Neural cell (in vitro differentiated cells): ENCODE data around the gene TMEM273. TPM values are rescaled to one million over a fixed set of nuclear protein-coding genes. Genes with fewer than 3 reads are reported as not detected.

Experiments
- H2AFZ ChIP-seq: fragments of 200-600, 300-800 bp; sonication (generic), shearing (Covaris generic); 2 replicates; pipeline ENCODE4 v1.6.0; 2014; ENCODE audit warnings: low read depth, mild to moderate bottlenecking, antibody characterized with exemption, low read length, moderate library complexity
- H3F3A ChIP-seq: fragments of 200-600 bp; shearing (Covaris generic); 2 replicates; pipeline ENCODE4 v1.6.1; 2016; ENCODE audit warnings: mild to moderate bottlenecking, moderate library complexity, mixed read lengths, antibody characterized with exemption, low read length; ENCODE audit not compliant: insufficient read depth, poor library complexity, severe bottlenecking
- H3K27ac ChIP-seq: fragments of 200-600, 300-800 bp; sonication (generic), shearing (Covaris generic); 2 replicates; pipeline ENCODE4 v1.5.1; 2014; ENCODE audit warnings: mild to moderate bottlenecking, low read length, moderate library complexity
- H3K27me3 ChIP-seq: fragments of 300-800, 200-600 bp; sonication (generic), shearing (Covaris generic); 2 replicates; pipeline ENCODE4 v1.6.0; 2014; ENCODE audit warnings: mild to moderate bottlenecking, low read depth, low read length, moderate library complexity; ENCODE audit not compliant: insufficient read depth
- H3K36me3 ChIP-seq: fragments of 300-800, 200-600 bp; sonication (generic), shearing (Covaris generic); 2 replicates; pipeline ENCODE4 v1.5.1; 2014; ENCODE audit warnings: mild to moderate bottlenecking, antibody characterized with exemption, low read length, moderate library complexity; ENCODE audit not compliant: insufficient read depth
- H3K4me2 ChIP-seq: fragments of 300-800, 200-600 bp; sonication (generic), shearing (Covaris generic); 2 replicates; pipeline ENCODE4 v1.6.0; 2014; ENCODE audit warnings: mild to moderate bottlenecking, low read length
- H3K4me3 ChIP-seq: fragments of 300-800, 200-600 bp; sonication (generic), shearing (Covaris generic); 2 replicates; pipeline ENCODE4 v1.5.1; 2014; ENCODE audit warnings: mild to moderate bottlenecking, low read length, moderate library complexity
- H3K79me2 ChIP-seq: fragments of 200-600 bp; shearing (Covaris generic); replicated peaks from 2 replicates; pipeline ENCODE4 v1.6.0; 2014; ENCODE audit warnings: mild to moderate bottlenecking, low read length, moderate library complexity; ENCODE audit not compliant: insufficient read depth
- H3K9ac ChIP-seq: fragments of 300-800, 200-600 bp; sonication (generic), shearing (Covaris generic); 2 replicates; pipeline ENCODE4 v1.6.1; 2016; ENCODE audit warnings: mild to moderate bottlenecking, low read length, mixed read lengths
- H3K9me2 ChIP-seq: fragments of 200-600 bp; shearing (Covaris generic); 2 replicates; pipeline ENCODE4 v1.6.1; 2016; ENCODE audit warnings: mild to moderate bottlenecking, low read length, mixed read lengths; ENCODE audit not compliant: insufficient read depth
- H3K9me3 ChIP-seq: fragments of 200-600, 300-800 bp; sonication (generic), shearing (Covaris generic); 2 replicates; pipeline ENCODE4 v1.6.1; 2016; ENCODE audit warnings: mild to moderate bottlenecking, mixed run types, low read length, moderate library complexity, mixed read lengths
- H4K20me1 ChIP-seq: fragments of 200-600 bp; shearing (Covaris generic); 2 replicates; pipeline ENCODE4 v1.6.1; 2016; ENCODE audit warnings: mild to moderate bottlenecking, mixed run types; ENCODE audit not compliant: insufficient read depth
- EP300 ChIP-seq: fragments of 450-650 bp; conservative IDR thresholded peaks from 2 replicates; pipeline ENCODE4 v1.6.1; 2014; ENCODE audit warnings: antibody characterized with exemption, mild to moderate bottlenecking, moderate library complexity; ENCODE audit not compliant: poor library complexity, severe bottlenecking
- EZH2 ChIP-seq: fragments of 200-600, 300-800 bp; shearing (Covaris generic), sonication (generic); IDR thresholded peaks from 2 replicates; pipeline ENCODE4 v1.6.1; 2014; ENCODE audit warnings: antibody characterized with exemption, low read length, borderline replicate concordance, mild to moderate bottlenecking; ENCODE audit not compliant: insufficient read depth, poor library complexity, severe bottlenecking
- MXI1 ChIP-seq: fragments of 450-650 bp; conservative IDR thresholded peaks from 2 replicates; pipeline ENCODE4 v1.6.1; 2014; ENCODE audit warnings: antibody characterized with exemption, mild to moderate bottlenecking; ENCODE audit not compliant: poor library complexity, severe bottlenecking
- POLR2AphosphoS5 ChIP-seq: IDR thresholded peaks from 2 replicates; pipeline ENCODE4 v1.6.1; 2012
- RAD21 ChIP-seq: fragments of 450-650 bp; conservative IDR thresholded peaks from 2 replicates; pipeline ENCODE4 v1.6.1; 2014; ENCODE audit warnings: antibody characterized with exemption, mild to moderate bottlenecking, moderate library complexity
- SMC3 ChIP-seq: fragments of 450-650 bp; conservative IDR thresholded peaks from 2 replicates; pipeline ENCODE4 v1.6.1; 2014; ENCODE audit warnings: antibody characterized with exemption, mild to moderate bottlenecking, moderate library complexity; ENCODE audit not compliant: poor library complexity
- TAF1 ChIP-seq: IDR thresholded peaks from 2 replicates; pipeline ENCODE4 v1.6.1; 2012; ENCODE audit warnings: low read depth
- polyA plus RNA-seq: library from polyadenylated mRNA; depleted of rRNA; stranded (reverse); fragments of >200 nt; gene quantifications from 2 replicates; pipeline ENCODE4 v1.2.3, GENCODE V29; 2014
- TF ChIP-seq, protein P1 (sequence below): fragments of 450-650 bp; IDR thresholded peaks from 2 replicates; pipeline ENCODE4 v1.5.1; 2014; ENCODE audit warnings: antibody characterized with exemption, mild to moderate bottlenecking, moderate library complexity; ENCODE audit not compliant: poor library complexity, severe bottlenecking
- TF ChIP-seq, protein P2 (sequence below): IDR thresholded peaks from 2 replicates; pipeline ENCODE4 v1.6.1; 2012; ENCODE audit warnings: borderline replicate concordance

Gene TMEM273
- polyA plus RNA-seq, 1 donor from 2014 or later: not detected

DNA sequence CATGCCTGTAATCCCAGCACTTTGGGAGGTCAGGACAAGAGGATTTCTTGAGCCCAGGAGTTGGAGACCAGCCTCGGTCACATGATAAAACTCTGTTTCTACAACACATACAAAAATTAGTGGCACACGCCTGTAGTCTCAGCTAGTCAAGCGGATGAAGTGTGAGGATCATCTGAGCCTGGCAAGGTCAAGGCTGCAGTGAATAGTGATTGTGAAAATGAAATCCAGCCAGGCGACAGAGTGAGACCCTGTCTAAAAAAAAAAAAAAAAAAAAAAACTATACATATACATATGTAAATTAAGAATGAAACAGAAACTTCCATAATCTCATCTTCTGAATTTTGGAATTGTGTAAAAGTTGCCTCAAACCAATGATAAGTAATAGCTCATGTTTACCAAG is 36.2 kb downstream of the TMEM273 start:
- no peaks in the 10 kb centered on the region for H3K36me3 ChIP-seq
- H3K9ac ChIP-seq: no peak overlapping the region
- H3K27ac ChIP-seq: no peak overlapping the region
- H3F3A ChIP-seq: no peaks in the 10 kb centered on the region
- TF ChIP-seq, protein P1, sequence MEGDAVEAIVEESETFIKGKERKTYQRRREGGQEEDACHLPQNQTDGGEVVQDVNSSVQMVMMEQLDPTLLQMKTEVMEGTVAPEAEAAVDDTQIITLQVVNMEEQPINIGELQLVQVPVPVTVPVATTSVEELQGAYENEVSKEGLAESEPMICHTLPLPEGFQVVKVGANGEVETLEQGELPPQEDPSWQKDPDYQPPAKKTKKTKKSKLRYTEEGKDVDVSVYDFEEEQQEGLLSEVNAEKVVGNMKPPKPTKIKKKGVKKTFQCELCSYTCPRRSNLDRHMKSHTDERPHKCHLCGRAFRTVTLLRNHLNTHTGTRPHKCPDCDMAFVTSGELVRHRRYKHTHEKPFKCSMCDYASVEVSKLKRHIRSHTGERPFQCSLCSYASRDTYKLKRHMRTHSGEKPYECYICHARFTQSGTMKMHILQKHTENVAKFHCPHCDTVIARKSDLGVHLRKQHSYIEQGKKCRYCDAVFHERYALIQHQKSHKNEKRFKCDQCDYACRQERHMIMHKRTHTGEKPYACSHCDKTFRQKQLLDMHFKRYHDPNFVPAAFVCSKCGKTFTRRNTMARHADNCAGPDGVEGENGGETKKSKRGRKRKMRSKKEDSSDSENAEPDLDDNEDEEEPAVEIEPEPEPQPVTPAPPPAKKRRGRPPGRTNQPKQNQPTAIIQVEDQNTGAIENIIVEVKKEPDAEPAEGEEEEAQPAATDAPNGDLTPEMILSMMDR: no peak
- TF ChIP-seq POLR2AphosphoS5 (no peak), TAF1 (no peak), EZH2 (no peak), SMC3 (no peak), MXI1 (no peak), RAD21 (no peak), EP300 (no peak)
- TF ChIP-seq, protein P2, sequence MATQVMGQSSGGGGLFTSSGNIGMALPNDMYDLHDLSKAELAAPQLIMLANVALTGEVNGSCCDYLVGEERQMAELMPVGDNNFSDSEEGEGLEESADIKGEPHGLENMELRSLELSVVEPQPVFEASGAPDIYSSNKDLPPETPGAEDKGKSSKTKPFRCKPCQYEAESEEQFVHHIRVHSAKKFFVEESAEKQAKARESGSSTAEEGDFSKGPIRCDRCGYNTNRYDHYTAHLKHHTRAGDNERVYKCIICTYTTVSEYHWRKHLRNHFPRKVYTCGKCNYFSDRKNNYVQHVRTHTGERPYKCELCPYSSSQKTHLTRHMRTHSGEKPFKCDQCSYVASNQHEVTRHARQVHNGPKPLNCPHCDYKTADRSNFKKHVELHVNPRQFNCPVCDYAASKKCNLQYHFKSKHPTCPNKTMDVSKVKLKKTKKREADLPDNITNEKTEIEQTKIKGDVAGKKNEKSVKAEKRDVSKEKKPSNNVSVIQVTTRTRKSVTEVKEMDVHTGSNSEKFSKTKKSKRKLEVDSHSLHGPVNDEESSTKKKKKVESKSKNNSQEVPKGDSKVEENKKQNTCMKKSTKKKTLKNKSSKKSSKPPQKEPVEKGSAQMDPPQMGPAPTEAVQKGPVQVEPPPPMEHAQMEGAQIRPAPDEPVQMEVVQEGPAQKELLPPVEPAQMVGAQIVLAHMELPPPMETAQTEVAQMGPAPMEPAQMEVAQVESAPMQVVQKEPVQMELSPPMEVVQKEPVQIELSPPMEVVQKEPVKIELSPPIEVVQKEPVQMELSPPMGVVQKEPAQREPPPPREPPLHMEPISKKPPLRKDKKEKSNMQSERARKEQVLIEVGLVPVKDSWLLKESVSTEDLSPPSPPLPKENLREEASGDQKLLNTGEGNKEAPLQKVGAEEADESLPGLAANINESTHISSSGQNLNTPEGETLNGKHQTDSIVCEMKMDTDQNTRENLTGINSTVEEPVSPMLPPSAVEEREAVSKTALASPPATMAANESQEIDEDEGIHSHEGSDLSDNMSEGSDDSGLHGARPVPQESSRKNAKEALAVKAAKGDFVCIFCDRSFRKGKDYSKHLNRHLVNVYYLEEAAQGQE: no peak
- no peaks in the 10 kb centered on the region for H3K79me2 ChIP-seq
- no peaks in the 10 kb centered on the region for H4K20me1 ChIP-seq
- no peak overlapping the region for H3K4me3 ChIP-seq
- H2AFZ ChIP-seq: no peak overlapping the region
- no peaks in the 10 kb centered on the region for H3K9me2 ChIP-seq
- H3K4me2 ChIP-seq: no peak overlapping the region
- no peaks in the 10 kb centered on the region for H3K9me3 ChIP-seq
- H3K27me3 ChIP-seq: no peaks in the 10 kb centered on the region

DNA sequence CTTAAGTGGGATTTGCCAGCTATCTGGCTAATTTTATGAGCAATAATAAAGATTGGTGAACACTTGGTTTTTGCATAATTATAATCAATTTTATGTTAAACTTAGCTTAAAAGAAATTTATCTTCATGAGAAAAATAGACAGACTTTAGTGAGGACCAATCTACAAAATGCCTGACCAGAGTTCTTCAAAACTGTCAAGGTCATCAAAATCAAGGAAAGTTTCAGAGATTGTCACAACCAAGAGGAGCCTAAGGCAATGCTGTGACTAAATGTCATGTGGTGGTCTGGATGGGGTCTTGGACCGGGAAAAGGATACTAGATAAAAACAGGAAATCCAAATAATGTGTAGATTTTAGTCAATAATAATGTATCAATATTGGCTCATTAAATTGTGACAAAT is 36.7 kb downstream of the TMEM273 start:
- no peaks in the 10 kb centered on the region for H3K9me3 ChIP-seq
- no peaks in the 10 kb centered on the region for H4K20me1 ChIP-seq
- H3K9ac ChIP-seq: no peak overlapping the region
- no peak overlapping the region for H3K4me3 ChIP-seq
- no peak for TF ChIP-seq EZH2
- no peak for TF ChIP-seq MXI1
- no peak for TF ChIP-seq POLR2AphosphoS5
- no peak for TF ChIP-seq EP300
- TF ChIP-seq, protein P1: no peak
- no peak for TF ChIP-seq SMC3
- TF ChIP-seq, protein P2: no peak
- no peak for TF ChIP-seq TAF1
- TF ChIP-seq RAD21: no peak
- H3K36me3 ChIP-seq: no peaks in the 10 kb centered on the region
- no peaks in the 10 kb centered on the region for H3K9me2 ChIP-seq
- H3K27ac ChIP-seq: no peak overlapping the region
- no peak overlapping the region for H2AFZ ChIP-seq
- no peaks in the 10 kb centered on the region for H3K27me3 ChIP-seq
- no peaks in the 10 kb centered on the region for H3K79me2 ChIP-seq
- no peaks in the 10 kb centered on the region for H3F3A ChIP-seq
- H3K4me2 ChIP-seq: no peak overlapping the region
